ENCODE results near the gene EEF1AKMT1. TPM values are rescaled to one million over a fixed set of nuclear protein-coding genes. Genes with fewer than 3 reads are reported as not detected.

Gene EEF1AKMT1, protein sequence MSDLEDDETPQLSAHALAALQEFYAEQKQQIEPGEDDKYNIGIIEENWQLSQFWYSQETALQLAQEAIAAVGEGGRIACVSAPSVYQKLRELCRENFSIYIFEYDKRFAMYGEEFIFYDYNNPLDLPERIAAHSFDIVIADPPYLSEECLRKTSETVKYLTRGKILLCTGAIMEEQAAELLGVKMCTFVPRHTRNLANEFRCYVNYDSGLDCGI
- total RNA-seq, result 9.6 and 9.8 TPM in 2 replicates

DNA sequence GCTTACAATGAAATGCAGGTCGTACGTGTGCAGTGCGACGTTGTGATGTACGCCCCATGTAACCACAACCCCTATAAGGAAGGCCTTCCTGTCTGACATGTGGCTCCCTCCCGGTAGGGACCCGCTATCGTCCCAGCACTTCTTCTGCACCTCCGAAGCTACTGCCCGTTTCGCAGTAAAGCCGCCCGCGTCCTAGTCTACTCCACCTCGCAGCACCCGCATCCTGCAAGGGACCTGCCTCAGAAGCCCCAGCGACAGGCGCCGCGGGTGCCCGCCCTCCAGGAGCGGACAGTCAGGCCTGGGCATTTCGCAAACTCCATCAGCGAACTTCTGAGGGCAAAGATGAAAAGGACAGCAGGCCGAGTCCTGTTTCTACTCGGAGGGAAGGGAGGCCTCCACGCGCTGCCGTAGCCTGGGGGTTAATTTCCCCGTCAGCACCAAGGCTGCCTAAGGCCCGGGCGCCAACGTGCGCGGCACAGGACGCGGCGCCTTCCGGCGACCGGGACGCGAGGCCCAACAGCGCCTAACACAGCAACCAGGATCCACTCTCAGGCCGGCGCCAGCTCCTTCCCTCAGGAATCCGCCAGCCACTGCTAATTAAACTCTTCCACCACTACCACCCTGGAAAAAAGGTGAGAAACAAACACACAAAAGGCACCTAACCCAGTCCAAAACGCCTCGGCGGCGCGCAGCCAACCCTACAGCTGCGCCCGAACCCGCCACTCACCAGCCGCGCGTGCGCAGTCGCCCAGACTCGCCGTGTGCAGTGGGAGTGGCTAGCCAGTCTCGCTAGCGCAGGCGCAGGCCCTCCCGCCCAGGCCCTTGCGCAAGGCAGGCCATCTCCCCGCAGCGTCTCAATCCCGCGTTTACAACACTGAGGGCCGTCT, at the start of gene EEF1AKMT1:
Gene EEF1AKMT1, minus strand, starts transcription at position 768 of the 887 bp plus-strand sequence. CDS start 16,363 bp downstream, outside the sequence.

DNA sequence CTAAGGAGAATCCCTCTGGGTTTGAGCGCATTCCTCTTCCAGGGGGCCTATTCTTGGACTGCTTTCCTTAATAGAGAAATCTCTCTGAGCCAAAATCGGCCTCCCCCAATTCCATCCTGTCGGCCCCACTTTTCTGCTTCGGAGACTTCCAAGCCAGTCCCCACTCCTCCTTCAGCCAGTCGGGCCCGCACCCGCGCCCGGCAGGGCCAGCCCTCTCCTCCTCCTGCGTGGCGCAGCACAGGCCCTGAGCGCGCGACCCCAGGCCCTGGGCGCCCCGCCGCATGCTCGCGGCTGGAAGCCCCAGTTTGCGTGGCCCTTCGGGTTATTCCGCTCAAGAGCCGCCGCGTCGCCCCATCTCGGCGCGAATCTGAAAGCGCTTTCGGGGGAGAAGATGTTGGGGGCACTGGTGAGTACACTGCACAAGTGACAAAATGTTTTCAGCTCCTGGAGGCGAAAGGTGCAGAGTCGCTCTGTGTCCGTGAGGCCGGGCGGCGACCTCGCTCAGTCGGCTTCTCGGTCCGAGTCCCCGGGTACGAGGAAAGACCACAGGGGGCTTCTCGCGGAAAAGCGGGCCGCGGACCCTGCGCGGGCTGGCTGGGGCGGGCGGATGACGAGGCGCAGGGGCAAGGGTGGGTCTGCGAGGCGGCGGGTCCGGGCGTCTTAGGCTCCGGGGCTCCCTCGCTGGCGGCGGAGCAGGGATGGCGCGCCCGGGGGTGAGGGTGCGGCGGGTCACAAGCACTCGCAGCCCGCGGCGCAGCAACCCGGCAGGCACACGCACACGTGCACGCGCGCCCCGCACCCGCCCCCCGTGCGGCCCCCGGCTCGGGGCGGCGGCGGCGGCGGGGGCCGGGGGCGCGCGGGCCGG, 70.6 kb downstream of the EEF1AKMT1 start, which contains the start of gene IL17D:
Gene IL17D, plus strand, starts transcription at position 785 of the 865 bp plus-strand sequence. CDS start 303 bp downstream, outside the sequence.

Other genes starting within 250 kb of the EEF1AKMT1 start
- 26.2 and 28.7 TPM in 2 replicates for gene CRYL1, start 248.1 kb downstream of the EEF1AKMT1 start, total RNA-seq
- 14.0 and 16.2 TPM in 2 replicates for gene IFT88, start 206.8 kb downstream of the EEF1AKMT1 start, total RNA-seq
- gene IL17D, start 70.3 kb downstream of the EEF1AKMT1 start, total RNA-seq, result 0.98 and 1.5 TPM in 2 replicates
- gene XPO4, start 128.8 kb upstream of the EEF1AKMT1 start, total RNA-seq, result 18.7 and 30.1 TPM in 2 replicates

All from subcutaneous preadipocyte (primary cell).